Panc1 (cell line): ENCODE results near the gene FAAH2. TPM values are rescaled to one million over a fixed set of nuclear protein-coding genes. Genes with fewer than 3 reads are reported as not detected.

ENCODE experiments used
- ATAC-seq: fragments of 200-7000 bp; cut with Tn5 transposase; 2 replicates; pipeline ENCODE4 v1.9.1; 2020; ENCODE audit warnings: mild to moderate bottlenecking, moderate library complexity
- BruUV-seq: library from RNA; stranded (reverse); fragments of 400-500 nt; replicated peaks from 2 replicates; lab custom pipeline; 2021; lab: Mats Ljungman, UMichigan
- CTCF ChIA-PET: fragments of 300-600 bp; sonication (Branson Sonifier 250); formaldehyde crosslinking; loops from one replicate; lab custom pipeline; 2022; ENCODE audit warnings: antibody characterized with exemption; lab: Charles Lee
- POLR2A ChIA-PET: fragments of 300-600 bp; sonication (Branson Sonifier 250); formaldehyde crosslinking; loops from one replicate; lab custom pipeline; 2022; ENCODE audit warnings: antibody characterized with exemption; lab: Charles Lee
- DNase-seq: peaks from one replicate; pipeline ENCODE4 v3.0.0-alpha.2; 2010; ENCODE audit warnings: low read depth, low spot score
- H3K27ac ChIP-seq: 2 replicates; pipeline ENCODE4 v1.5.1; 2011; ENCODE audit warnings: mild to moderate bottlenecking, low read length, inconsistent platforms
- H3K27me3 ChIP-seq: fragments of 200-500 bp; sonication (Bioruptor generic); 2 replicates; pipeline ENCODE4 v1.6.0; 2014; ENCODE audit warnings: low read length, inconsistent platforms; ENCODE audit not compliant: control insufficient read depth, insufficient read depth
- H3K36me3 ChIP-seq: fragments of 200-500 bp; sonication (Bioruptor generic); 2 replicates; pipeline ENCODE4 v1.5.1; 2014; ENCODE audit warnings: inconsistent platforms, mild to moderate bottlenecking, low read length, moderate library complexity; ENCODE audit not compliant: control insufficient read depth, insufficient read depth
- H3K4me1 ChIP-seq: 2 replicates; pipeline ENCODE4 v1.5.1; 2011; ENCODE audit warnings: inconsistent platforms, mild to moderate bottlenecking, low read length, moderate library complexity; ENCODE audit not compliant: control insufficient read depth, insufficient read depth
- H3K4me3 ChIP-seq, 2 experiments: 2 replicates each; pipeline ENCODE4 v1.5.1; 2011 to 2012; ENCODE audit warnings: low read depth in 2 of 2, low read length in 2 of 2, mild to moderate bottlenecking in 2 of 2, inconsistent platforms in 1 of 2, moderate library complexity in 1 of 2
- H3K9me3 ChIP-seq: fragments of 200-500 bp; sonication (Bioruptor generic); 2 replicates; pipeline ENCODE4 v1.5.1; 2014; ENCODE audit warnings: low read depth, mild to moderate bottlenecking, inconsistent platforms, low read length, moderate library complexity; ENCODE audit not compliant: control insufficient read depth, insufficient read depth
- CTCF ChIP-seq: fragments of 450-650 bp; IDR thresholded peaks from 2 replicates; pipeline ENCODE4 v1.5.1; 2017; ENCODE audit warnings: mild to moderate bottlenecking
- POLR2AphosphoS5 ChIP-seq: IDR thresholded peaks from 2 replicates; pipeline ENCODE4 v1.6.1; 2012; ENCODE audit warnings: mild to moderate bottlenecking, low read depth, low read length, moderate library complexity
- REST ChIP-seq, 2 experiments: IDR thresholded peaks; 2 replicates each; pipeline ENCODE4 v1.6.1; 2011 to 2012; ENCODE audit warnings: low read depth in 2 of 2, control low read depth in 1 of 2, low read length in 1 of 2, mild to moderate bottlenecking in 1 of 2, moderate library complexity in 1 of 2; ENCODE audit not compliant: insufficient read depth in 1 of 2
- SIN3A ChIP-seq: IDR thresholded peaks from 2 replicates; pipeline ENCODE4 v1.6.1; 2012; ENCODE audit warnings: low read depth, mild to moderate bottlenecking, low read length, moderate library complexity, borderline replicate concordance; ENCODE audit not compliant: insufficient read depth
- TCF7L2 ChIP-seq: IDR thresholded peaks from 2 replicates; pipeline ENCODE4 v1.6.1; 2011; ENCODE audit warnings: mild to moderate bottlenecking, low read depth, low read length, inconsistent platforms
- in situ Hi-C: cut with HindIII; loops from 2 replicates; pipeline ENCODE4 v1.10.0; 2016; ENCODE audit warnings: low sequenced_read_pairs, low pct_unique_long_range_greater_than_20kb
- intact Hi-C: fragments of 100-400 bp; cut with micrococcal nuclease; formaldehyde crosslinking; loops from one replicate; pipeline ENCODE4 v1.10.0; 2022; ENCODE audit not compliant: unreplicated experiment
- total RNA-seq: library from RNA; stranded (reverse); gene quantifications from one replicate; pipeline ENCODE4 v1.2.1, GENCODE V29; 2021; ENCODE audit not compliant: unreplicated experiment

FAAH2 gene
- total RNA-seq, 1 experiment from 2014 or later, result 0.10 TPM

- Histone ChIP-seq H3K27me3 (no peaks in the 10 kb centered on the region), H3K27ac (no peak overlapping the region), H3K9me3 (no peaks in the 10 kb centered on the region), H3K36me3 (no peaks in the 10 kb centered on the region), H3K4me1 (no peaks in the 10 kb centered on the region), H3K4me3 (no peak overlapping the region)
- ATAC-seq (no peak), DNase-seq (no peak)
- in situ Hi-C loops, result no loop called here
- POLR2A ChIA-PET, result no interaction called here
- TF ChIP-seq TCF7L2 (no peak), REST (IDR thresholded peaks at IDR 0.05; ENCODE audit: insufficient read depth in 1 of 2, low read depth in 2 of 2, low read length in 1 of 2) (no peak), SIN3A (no peak)
- BruUV-seq, result no TSS peak
- intact Hi-C loops, result no loop called here
- CTCF ChIA-PET, result no interaction called here
Measured at GRCh38 chrX:57422289-57422688, 135.8 kb downstream of the FAAH2 start.

- ChIA-PET POLR2A (no interaction called here), CTCF (no interaction called here)
- H3K36me3 ChIP-seq, result no peaks in the 10 kb centered on the region
- H3K27me3 ChIP-seq, result no peaks in the 10 kb centered on the region
- H3K9me3 ChIP-seq, result no peaks in the 10 kb centered on the region
- intact Hi-C loops (no loop called here), in situ Hi-C loops (no loop called here)
- no peak overlapping the region for H3K4me3 ChIP-seq
- TF ChIP-seq SIN3A (no peak), CTCF (no peak), POLR2AphosphoS5 (no peak), TCF7L2 (no peak)
- H3K27ac ChIP-seq, result no peak overlapping the region
- no TSS peak for BruUV-seq
- DNase-seq (no peak), ATAC-seq (no peak)
- H3K4me1 ChIP-seq, result no peaks in the 10 kb centered on the region
Measured at GRCh38 chrX:57422790-57423189, 136.3 kb downstream of the FAAH2 start.

GRCh38 chrX:57445076-57445475 lies 158.6 kb downstream of the FAAH2 start:
- H3K27me3 ChIP-seq, result no peaks in the 10 kb centered on the region
- no peak overlapping the region for H3K4me3 ChIP-seq
- H3K27ac ChIP-seq, result no peak overlapping the region
- ChIA-PET POLR2A (no interaction called here), CTCF (no interaction called here)
- no peak for DNase-seq
- ATAC-seq, result no peak
- intact Hi-C loops (no loop called here), in situ Hi-C loops (no loop called here)
- H3K9me3 ChIP-seq, result no peaks in the 10 kb centered on the region
- TF ChIP-seq REST (IDR thresholded peaks at IDR 0.05; ENCODE audit: insufficient read depth in 1 of 2, low read depth in 2 of 2, low read length in 1 of 2), result no peak
- no peak for TF ChIP-seq CTCF
- TF ChIP-seq POLR2AphosphoS5, result no peak
- TF ChIP-seq TCF7L2, result no peak
- TF ChIP-seq SIN3A, result no peak
- no peaks in the 10 kb centered on the region for H3K4me1 ChIP-seq
- no TSS peak for BruUV-seq
- no peaks in the 10 kb centered on the region for H3K36me3 ChIP-seq
